ENCODE data around the gene TAGLN2. TPM values are rescaled to one million over a fixed set of nuclear protein-coding genes. Genes with fewer than 3 reads are reported as not detected.

TAGLN2 gene
- total and polyA plus RNA-seq, 10 of the 15 experiments (the other 5 are each of a cell fraction or from before 2014, with no cell fraction given): 155 to 611 (median 363) TPM

- POLR2A ChIA-PET: no interaction called here
- Histone ChIP-seq H2AFZ (ENCODE audit: control insufficient read depth, low read depth, low read length) (no peak overlapping the region), H3K9ac (ENCODE audit: control insufficient read depth, insufficient read depth, low read length) (no peak overlapping the region), H3K27ac (ENCODE audit: control insufficient read depth, insufficient read depth) (no peak overlapping the region), H4K20me1 (ENCODE audit: control insufficient read depth, insufficient read depth) (no peaks in the 10 kb centered on the region), H3K36me3 (ENCODE audit: control insufficient read depth in 2 of 2, insufficient read depth in 2 of 2, low read length in 1 of 2) (no peaks in the 10 kb centered on the region), H3K9me3 (replicated peaks; ENCODE audit: control insufficient read depth, insufficient read depth, low read length) (no peaks in the 10 kb centered on the region), H3K4me2 (ENCODE audit: control insufficient read depth, insufficient read depth) (no peak overlapping the region), H3K79me2 (ENCODE audit: control insufficient read depth, insufficient read depth, low read length) (no peaks in the 10 kb centered on the region), H3K27me3 (replicated peaks in 1 of 2; ENCODE audit: control insufficient read depth in 2 of 2, insufficient read depth in 2 of 2, low read length in 1 of 2) (peaks cover 4 to 14% of the 10 kb centered on the region in 2 experiments), H3K4me1 (ENCODE audit: control insufficient read depth, insufficient read depth, low read length) (peaks cover 23% of the 10 kb centered on the region), H3K4me3 (no peak overlapping the region)
- BruUV-seq (replicated peaks): no TSS peak
- SMC1A ChIA-PET (ENCODE audit: uncharacterized antibody, unreplicated experiment): interaction anchor here (1.4 to 9.2 kb wide), 4 partner anchors 15 to 84 kb away, joined by 3 to 122 read pairs (median 7); partner anchors contain the start of gene TAGLN2
- intact Hi-C loops (cut with micrococcal nuclease; ENCODE audit: unreplicated experiment): no loop called here
- DNase-seq (ENCODE audit: low read depth, low spot score) (no peak), ATAC-seq (no peak), FAIRE-seq (no peak)
- CTCF ChIA-PET: interaction anchor here (0.7 to 22.4 kb wide), 12 partner anchors 9 to 150 kb away, joined by 3 to 422 read pairs (median 6); partner anchors contain the start of gene TAGLN2
- in situ Hi-C loops (cut with MboI): no loop called here
- RAD21 ChIA-PET (ENCODE audit: unreplicated experiment): interaction anchor here (0.8 to 12.4 kb wide), 3 partner anchors 68 to 726 kb away, joined by 3 to 113 read pairs (median 4); no protein-coding TSS in a partner anchor
- 54% methylated on average over 11 of the region's 11 CpGs for WGBS (ENCODE audit: insufficient coverage, insufficient replicate concordance, low lambda C conversion rate, missing lambda C conversion rate)
- TF ChIP-seq FOXK2 (IDR thresholded peaks at IDR 0.05): no peak
- no peak for TF ChIP-seq ZNF207 (IDR thresholded peaks at IDR 0.05; ENCODE audit: borderline replicate concordance)
- no peak for TF ChIP-seq USF2 (IDR thresholded peaks at IDR 0.05; ENCODE audit: borderline replicate concordance, low read depth, low read length)
- TF ChIP-seq SIX5 (IDR thresholded peaks at IDR 0.05; ENCODE audit: low read depth, low read length, severe bottlenecking): no peak
- TF ChIP-seq NKRF (conservative IDR thresholded peaks at IDR 0.05): no peak
- no peak for TF ChIP-seq PAX5 (IDR thresholded peaks at IDR 0.05; ENCODE audit: borderline replicate concordance, low read depth, low read length)
- TF ChIP-seq, protein P1, sequence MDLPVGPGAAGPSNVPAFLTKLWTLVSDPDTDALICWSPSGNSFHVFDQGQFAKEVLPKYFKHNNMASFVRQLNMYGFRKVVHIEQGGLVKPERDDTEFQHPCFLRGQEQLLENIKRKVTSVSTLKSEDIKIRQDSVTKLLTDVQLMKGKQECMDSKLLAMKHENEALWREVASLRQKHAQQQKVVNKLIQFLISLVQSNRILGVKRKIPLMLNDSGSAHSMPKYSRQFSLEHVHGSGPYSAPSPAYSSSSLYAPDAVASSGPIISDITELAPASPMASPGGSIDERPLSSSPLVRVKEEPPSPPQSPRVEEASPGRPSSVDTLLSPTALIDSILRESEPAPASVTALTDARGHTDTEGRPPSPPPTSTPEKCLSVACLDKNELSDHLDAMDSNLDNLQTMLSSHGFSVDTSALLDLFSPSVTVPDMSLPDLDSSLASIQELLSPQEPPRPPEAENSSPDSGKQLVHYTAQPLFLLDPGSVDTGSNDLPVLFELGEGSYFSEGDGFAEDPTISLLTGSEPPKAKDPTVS (IDR thresholded peaks at IDR 0.05; ENCODE audit: low read depth, low read length): no peak
- no peak for TF ChIP-seq KLF5 (IDR thresholded peaks at IDR 0.05; ENCODE audit: partially characterized antibody)
- no peak for TF ChIP-seq CBX5 (IDR thresholded peaks at IDR 0.05; ENCODE audit: low read depth)
These were observed 14.8 kb upstream of the TAGLN2 start for GRCh38 chr1:159940006-159940620.

Data from GM12878 (cell line).